Measurements from ENCODE around the gene PCDHB6. TPM values are rescaled to one million over a fixed set of nuclear protein-coding genes. Genes with fewer than 3 reads are reported as not detected.
A peak's percentile ranks its signal among the peaks of the same experiment; 100 is the strongest.
"Not testable (repeated sequence)": the region's sequence is repeated elsewhere in the genome, so short reads cannot be mapped to it uniquely, and the experiment has no call there.

Gene PCDHB6
- polyA plus RNA-seq, 1 experiment: 0.26 TPM

- no peak within 1 kb of the TSS for H3K4me3 ChIP-seq (ENCODE audit: low read depth, low read length)
- H3K27me3 ChIP-seq (ENCODE audit: control insufficient read depth, insufficient read depth, low read length): no peaks in the 10 kb centered on the region
- CTCF ChIA-PET: interaction anchor here (0.7 to 1.6 kb wide), 10 partner anchors 8 to 371 kb away, joined by 3 to 4 read pairs (median 3); partner anchors contain the start of genes PCDHB16 and PCDHB8
- DNase-seq (ENCODE audit: low read depth): no peak
- TF ChIP-seq, protein P1, sequence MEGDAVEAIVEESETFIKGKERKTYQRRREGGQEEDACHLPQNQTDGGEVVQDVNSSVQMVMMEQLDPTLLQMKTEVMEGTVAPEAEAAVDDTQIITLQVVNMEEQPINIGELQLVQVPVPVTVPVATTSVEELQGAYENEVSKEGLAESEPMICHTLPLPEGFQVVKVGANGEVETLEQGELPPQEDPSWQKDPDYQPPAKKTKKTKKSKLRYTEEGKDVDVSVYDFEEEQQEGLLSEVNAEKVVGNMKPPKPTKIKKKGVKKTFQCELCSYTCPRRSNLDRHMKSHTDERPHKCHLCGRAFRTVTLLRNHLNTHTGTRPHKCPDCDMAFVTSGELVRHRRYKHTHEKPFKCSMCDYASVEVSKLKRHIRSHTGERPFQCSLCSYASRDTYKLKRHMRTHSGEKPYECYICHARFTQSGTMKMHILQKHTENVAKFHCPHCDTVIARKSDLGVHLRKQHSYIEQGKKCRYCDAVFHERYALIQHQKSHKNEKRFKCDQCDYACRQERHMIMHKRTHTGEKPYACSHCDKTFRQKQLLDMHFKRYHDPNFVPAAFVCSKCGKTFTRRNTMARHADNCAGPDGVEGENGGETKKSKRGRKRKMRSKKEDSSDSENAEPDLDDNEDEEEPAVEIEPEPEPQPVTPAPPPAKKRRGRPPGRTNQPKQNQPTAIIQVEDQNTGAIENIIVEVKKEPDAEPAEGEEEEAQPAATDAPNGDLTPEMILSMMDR (IDR thresholded peaks at IDR 0.05; ENCODE audit: insufficient read depth, low read depth, low read length): peak; percentile 40; the same call in 1 of the 2 replicates
- POLR2A ChIA-PET: no interaction called here
- no peaks in the 10 kb centered on the region for H3K36me3 ChIP-seq (ENCODE audit: control insufficient read depth, insufficient read depth, low read length)
Observed at GRCh38 chr5:141192110-141192725, 42.4 kb downstream of the PCDHB6 start, which contains the start of gene PCDHB10. Gene PCDHB10 (plus strand): TSS chr5:141192353. CDS start chr5:141192553, 200 bp downstream.

- CTCF ChIA-PET; H3K4me3 ChIP-seq (ENCODE audit: low read depth, low read length); POLR2A ChIA-PET; DNase-seq (ENCODE audit: low read depth); H3K27me3 ChIP-seq (ENCODE audit: control insufficient read depth, insufficient read depth, low read length); H3K36me3 ChIP-seq (ENCODE audit: control insufficient read depth, insufficient read depth, low read length): not testable (repeated sequence)
Observed at GRCh38 chr5:141194332-141194731, 44.5 kb downstream of the PCDHB6 start.

DNA sequence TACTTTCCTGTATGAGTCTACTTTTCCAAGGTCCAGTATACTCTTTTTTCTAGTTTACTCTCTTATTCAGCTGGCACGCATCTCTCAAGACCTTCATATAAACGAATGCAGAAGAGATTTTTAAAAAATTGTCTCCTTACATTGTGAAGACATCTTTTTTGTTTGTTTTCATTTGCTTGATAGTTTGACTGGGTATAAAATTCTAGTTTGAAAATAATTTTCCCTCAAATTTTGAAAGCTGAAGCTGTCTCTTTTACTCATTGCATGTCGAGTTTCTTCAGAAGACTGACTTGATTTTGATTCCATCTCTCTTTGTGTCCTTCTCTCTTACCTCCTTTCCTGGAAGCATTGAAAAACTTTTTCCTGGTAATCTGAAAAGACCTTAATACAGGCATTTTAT is 46.5 kb downstream of the PCDHB6 start:
- Histone ChIP-seq H3K4me3 (ENCODE audit: low read depth, low read length) (no peak overlapping the region), H3K36me3 (ENCODE audit: control insufficient read depth, insufficient read depth, low read length) (no peaks in the 10 kb centered on the region), H3K27me3 (ENCODE audit: control insufficient read depth, insufficient read depth, low read length) (no peaks in the 10 kb centered on the region)
- DNase-seq (ENCODE audit: low read depth): no peak
- CTCF ChIA-PET: interaction anchor here (0.7 kb wide), 1 partner anchor 245 kb away, joined by 3 read pairs; no protein-coding TSS in a partner anchor
- POLR2A ChIA-PET: no interaction called here
- TF ChIP-seq, protein P1 (IDR thresholded peaks at IDR 0.05; ENCODE audit: insufficient read depth, low read depth, low read length): no peak

DNA sequence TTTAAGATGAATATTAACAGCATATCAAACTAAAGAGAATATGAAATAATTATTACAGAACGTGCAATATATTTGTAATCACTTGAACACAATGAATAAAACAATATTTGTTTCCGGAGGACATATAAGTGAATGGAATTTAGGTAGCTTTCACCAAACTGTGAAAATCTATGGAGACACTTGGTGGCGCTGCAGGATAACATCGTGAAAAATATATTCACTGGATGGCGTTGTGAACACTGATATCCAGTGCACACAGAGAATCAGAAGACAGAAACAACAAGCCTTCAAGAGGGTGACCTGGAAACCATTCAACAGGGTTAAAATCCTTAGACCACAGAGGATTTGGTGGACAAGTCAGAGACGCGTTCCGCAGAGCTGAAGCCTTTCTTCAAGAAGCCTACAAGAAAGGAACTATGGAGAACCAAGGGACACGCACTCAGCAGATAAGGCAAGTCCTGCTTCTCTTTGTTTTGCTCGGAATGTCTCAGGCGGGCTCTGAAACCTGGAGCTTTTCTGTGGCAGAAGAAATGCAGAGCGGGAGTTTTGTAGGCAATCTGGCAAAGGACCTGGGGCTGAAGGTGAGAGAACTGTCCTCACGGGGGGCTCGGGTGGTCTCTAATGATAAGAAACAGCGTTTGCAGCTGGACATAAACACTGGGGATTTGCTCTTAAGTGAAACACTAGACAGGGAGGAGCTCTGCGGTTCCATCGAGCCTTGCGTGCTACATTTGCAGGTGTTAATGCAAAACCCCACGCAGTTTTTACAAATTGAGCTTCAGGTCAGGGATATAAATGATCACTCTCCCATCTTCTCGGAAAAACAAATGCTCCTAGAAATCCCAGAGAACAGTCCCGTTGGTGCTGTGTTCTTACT is 49.7 kb downstream of the PCDHB6 start, which contains the start of gene PCDHB11:
PCDHB11 (plus strand) TSS at position 269 of the 877 bp plus-strand sequence; CDS start at position 417, 148 bp downstream.
- ChIA-PET CTCF (interaction anchor here (0.7 to 2.1 kb wide), 8 partner anchors 8 to 365 kb away, joined by 3 to 7 read pairs (median 4); partner anchors contain the start of genes PCDHB12, PCDHB9 and PCDHGB3), POLR2A (interaction anchor here (0.7 kb wide), 1 partner anchor 1585 kb away, joined by 3 read pairs; no protein-coding TSS in a partner anchor)
- DNase-seq (ENCODE audit: low read depth): no peak
- H3K27me3 ChIP-seq (ENCODE audit: control insufficient read depth, insufficient read depth, low read length): no peaks in the 10 kb centered on the region
- H3K4me3 ChIP-seq (ENCODE audit: low read depth, low read length): no peak within 1 kb of the TSS
- TF ChIP-seq, protein P1 (IDR thresholded peaks at IDR 0.05; ENCODE audit: insufficient read depth, low read depth, low read length): no peak
- no peaks in the 10 kb centered on the region for H3K36me3 ChIP-seq (ENCODE audit: control insufficient read depth, insufficient read depth, low read length)

- H3K27me3 ChIP-seq (ENCODE audit: control insufficient read depth, insufficient read depth, low read length); CTCF ChIA-PET; DNase-seq (ENCODE audit: low read depth); H3K36me3 ChIP-seq (ENCODE audit: control insufficient read depth, insufficient read depth, low read length); POLR2A ChIA-PET; H3K4me3 ChIP-seq (ENCODE audit: low read depth, low read length): not testable (repeated sequence)
Observed at GRCh38 chr5:141201126-141201525, 51.3 kb downstream of the PCDHB6 start.

DNA sequence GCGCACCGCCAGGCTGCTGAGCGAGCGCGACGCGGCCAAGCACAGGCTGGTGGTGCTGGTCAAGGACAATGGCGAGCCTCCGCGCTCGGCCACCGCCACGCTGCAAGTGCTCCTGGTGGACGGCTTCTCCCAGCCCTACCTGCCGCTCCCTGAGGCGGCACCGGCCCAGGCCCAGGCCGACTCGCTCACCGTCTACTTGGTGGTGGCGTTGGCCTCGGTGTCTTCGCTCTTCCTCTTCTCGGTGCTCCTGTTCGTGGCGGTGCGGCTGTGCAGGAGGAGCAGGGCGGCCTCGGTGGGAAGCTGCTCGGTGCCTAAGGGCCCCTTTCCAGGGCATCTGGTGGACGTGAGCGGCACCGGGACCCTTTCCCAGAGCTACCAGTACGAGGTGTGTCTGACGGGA is 51.8 kb downstream of the PCDHB6 start:
- DNase-seq (ENCODE audit: low read depth); POLR2A ChIA-PET; H3K36me3 ChIP-seq (ENCODE audit: control insufficient read depth, insufficient read depth, low read length); H3K4me3 ChIP-seq (ENCODE audit: low read depth, low read length); H3K27me3 ChIP-seq (ENCODE audit: control insufficient read depth, insufficient read depth, low read length): not testable (repeated sequence)
- CTCF ChIA-PET: interaction anchor here (0.9 kb wide), 1 partner anchor 12 kb away, joined by 3 read pairs; the partner anchor contains the start of gene PCDHB13

Other genes starting within 250 kb of the PCDHB6 start
- gene PCDHAC1, start 223.8 kb upstream of the PCDHB6 start, polyA plus RNA-seq (2011; rRNA removed): 0.02 TPM in 1 of 2 replicates, not detected in the other
- 0.06 TPM in 1 of 2 replicates, not detected in the other for gene PCDHAC2, start 183.6 kb upstream of the PCDHB6 start, polyA plus RNA-seq (2011; rRNA removed)
- not detected in 2 replicates for gene PCDHB1, start 98.7 kb upstream of the PCDHB6 start, polyA plus RNA-seq (2011; rRNA removed)
- 0.42 and 0.99 TPM in 2 replicates for gene PCDHB2, start 55.4 kb upstream of the PCDHB6 start, polyA plus RNA-seq (2011; rRNA removed)
- 0.23 and 0.31 TPM in 2 replicates for gene PCDHB3, start 49.6 kb upstream of the PCDHB6 start, polyA plus RNA-seq (2011; rRNA removed)
- gene PCDHB4, start 28.2 kb upstream of the PCDHB6 start, polyA plus RNA-seq (2011; rRNA removed): 0.02 TPM in 2 replicates
- gene PCDHB5, start 14.9 kb upstream of the PCDHB6 start, polyA plus RNA-seq (2011; rRNA removed): 0.18 and 0.22 TPM in 2 replicates
- gene PCDHB7, start 22.6 kb downstream of the PCDHB6 start, polyA plus RNA-seq (2011; rRNA removed): 0.31 and 0.44 TPM in 2 replicates
- 0.11 and 0.17 TPM in 2 replicates for gene PCDHB8, start 27.7 kb downstream of the PCDHB6 start, polyA plus RNA-seq (2011; rRNA removed)
- gene PCDHB16, start 32.3 kb downstream of the PCDHB6 start, polyA plus RNA-seq (2011; rRNA removed): 0.21 and 0.32 TPM in 2 replicates
- 0.22 and 0.49 TPM in 2 replicates for gene PCDHB9, start 37.1 kb downstream of the PCDHB6 start, polyA plus RNA-seq (2011; rRNA removed)
- gene PCDHB10, start 42.3 kb downstream of the PCDHB6 start, polyA plus RNA-seq (2011; rRNA removed): 0.18 and 0.28 TPM in 2 replicates
- 0.10 and 0.22 TPM in 2 replicates for gene PCDHB11, start 49.6 kb downstream of the PCDHB6 start, polyA plus RNA-seq (2011; rRNA removed)
- gene PCDHB12, start 58.7 kb downstream of the PCDHB6 start, polyA plus RNA-seq (2011; rRNA removed): 0.09 and 0.13 TPM in 2 replicates
- gene PCDHB13, start 63.9 kb downstream of the PCDHB6 start, polyA plus RNA-seq (2011; rRNA removed): 0.16 and 0.23 TPM in 2 replicates
- gene PCDHB14, start 73.3 kb downstream of the PCDHB6 start, polyA plus RNA-seq (2011; rRNA removed): 0.42 and 0.47 TPM in 2 replicates
- gene PCDHB15, start 95.3 kb downstream of the PCDHB6 start, polyA plus RNA-seq (2011; rRNA removed): 0.45 and 0.52 TPM in 2 replicates
- not detected in 2 replicates for gene SLC25A2, start 154.0 kb downstream of the PCDHB6 start, polyA plus RNA-seq (2011; rRNA removed)
- 25.5 and 46.7 TPM in 2 replicates for gene TAF7, start 170.7 kb downstream of the PCDHB6 start, polyA plus RNA-seq (2011; rRNA removed)
- 1.8 and 1.9 TPM in 2 replicates for gene PCDHGA1, start 180.5 kb downstream of the PCDHB6 start, polyA plus RNA-seq (2011; rRNA removed)
- gene PCDHGA2, start 188.7 kb downstream of the PCDHB6 start, polyA plus RNA-seq (2011; rRNA removed): 6.7 and 6.8 TPM in 2 replicates
- gene PCDHGA3, start 193.8 kb downstream of the PCDHB6 start, polyA plus RNA-seq (2011; rRNA removed): 1.9 and 2.5 TPM in 2 replicates
- 2.0 and 2.2 TPM in 2 replicates for gene PCDHGB1, start 200.0 kb downstream of the PCDHB6 start, polyA plus RNA-seq (2011; rRNA removed)
- 3.0 and 4.0 TPM in 2 replicates for gene PCDHGA4, start 205.0 kb downstream of the PCDHB6 start, polyA plus RNA-seq (2011; rRNA removed)
- gene PCDHGB2, start 209.9 kb downstream of the PCDHB6 start, polyA plus RNA-seq (2011; rRNA removed): 3.7 and 4.0 TPM in 2 replicates
- gene PCDHGA5, start 214.1 kb downstream of the PCDHB6 start, polyA plus RNA-seq (2011; rRNA removed): 1.2 and 1.6 TPM in 2 replicates
- gene PCDHGB3, start 220.2 kb downstream of the PCDHB6 start, polyA plus RNA-seq (2011; rRNA removed): 2.7 and 3.0 TPM in 2 replicates
- gene PCDHGA6, start 223.8 kb downstream of the PCDHB6 start, polyA plus RNA-seq (2011; rRNA removed): 3.3 and 4.3 TPM in 2 replicates
- 1.8 and 3.6 TPM in 2 replicates for gene PCDHGA7, start 232.7 kb downstream of the PCDHB6 start, polyA plus RNA-seq (2011; rRNA removed)
- 11.8 and 12.2 TPM in 2 replicates for gene PCDHGB4, start 237.6 kb downstream of the PCDHB6 start, polyA plus RNA-seq (2011; rRNA removed)
- gene PCDHGA8, start 242.6 kb downstream of the PCDHB6 start, polyA plus RNA-seq (2011; rRNA removed): 0.72 and 0.77 TPM in 2 replicates
- gene PCDHGB5, start 247.9 kb downstream of the PCDHB6 start, polyA plus RNA-seq (2011; rRNA removed): 13.5 and 19.4 TPM in 2 replicates

Data from BJ (cell line).